Middle frontal gyrus (tissue), 1 donor: Measurements from ENCODE around the gene TBC1D2.

Experiments
- DNase-seq: peaks from one replicate; pipeline ENCODE4 v3.0.0-alpha.2; 2015; ENCODE audit warnings: low spot score; ENCODE audit errors: extremely low spot score

The TBC1D2 gene

GRCh38 chr9:98241357-98242300, 13.8 kb downstream of the TBC1D2 start:
- no peak for DNase-seq

GRCh38 chr9:98240475-98240874, 15.0 kb downstream of the TBC1D2 start:
- DNase-seq: no peak

- no peak for DNase-seq
These were observed 18.5 kb downstream of the TBC1D2 start for GRCh38 chr9:98236901-98237487.

GRCh38 chr9:98235126-98235525, 20.3 kb downstream of the TBC1D2 start:
- no peak for DNase-seq

GRCh38 chr9:98234245-98234825, 21.1 kb downstream of the TBC1D2 start:
- DNase-seq: no peak

- no peak for DNase-seq
These were observed 22.5 kb downstream of the TBC1D2 start for GRCh38 chr9:98232926-98233325.

- no peak for DNase-seq
These were observed 23.5 kb downstream of the TBC1D2 start for GRCh38 chr9:98231770-98232478.

GRCh38 chr9:98230789-98231188, 24.7 kb downstream of the TBC1D2 start:
- no peak for DNase-seq

- no peak for DNase-seq
These were observed 25.1 kb downstream of the TBC1D2 start for GRCh38 chr9:98230304-98230703.

- DNase-seq: no peak
These were observed 25.8 kb downstream of the TBC1D2 start for GRCh38 chr9:98229620-98230019.

- no peak for DNase-seq
These were observed 26.4 kb downstream of the TBC1D2 start for GRCh38 chr9:98229090-98229395.

GRCh38 chr9:98228392-98229089, 26.9 kb downstream of the TBC1D2 start:
- DNase-seq: no peak

- DNase-seq: no peak
These were observed 27.6 kb downstream of the TBC1D2 start for GRCh38 chr9:98227883-98228282.

GRCh38 chr9:98226957-98227356, 28.5 kb downstream of the TBC1D2 start:
- DNase-seq: no peak

- no peak for DNase-seq
These were observed 28.9 kb downstream of the TBC1D2 start for GRCh38 chr9:98226516-98226915.

GRCh38 chr9:98225015-98225442, 30.4 kb downstream of the TBC1D2 start:
- DNase-seq: no peak

GRCh38 chr9:98222885-98223691, 32.4 kb downstream of the TBC1D2 start:
- DNase-seq: no peak

GRCh38 chr9:98220911-98221310, 34.5 kb downstream of the TBC1D2 start:
- DNase-seq: no peak

- DNase-seq: no peak
These were observed 35.6 kb downstream of the TBC1D2 start for GRCh38 chr9:98219794-98220370.

GRCh38 chr9:98219364-98219716, 36.1 kb downstream of the TBC1D2 start:
- DNase-seq: no peak
